Body of pancreas (tissue), 4 donors: Measurements from ENCODE around the gene ACTN2.

Experiments used
- POLR2A ChIP-seq, 3 donors: fragments of 450-650 bp; IDR thresholded peaks; one replicate each; pipeline ENCODE4 v1.6.1; 2016; ENCODE audit warnings: antibody characterized with exemption in 3 of 3, mild to moderate bottlenecking in 2 of 3
- TF ChIP-seq, protein P1 (sequence below), 7 experiments: fragments of 450-650 bp in 4 of 7; fragments of 200-600 bp in 3 of 7; sonication (generic) in 3 of 7; IDR thresholded peaks; one replicate each; pipeline ENCODE4 v1.5.1; 2016 to 2019; ENCODE audit warnings: antibody characterized with exemption in 7 of 7

DNA sequence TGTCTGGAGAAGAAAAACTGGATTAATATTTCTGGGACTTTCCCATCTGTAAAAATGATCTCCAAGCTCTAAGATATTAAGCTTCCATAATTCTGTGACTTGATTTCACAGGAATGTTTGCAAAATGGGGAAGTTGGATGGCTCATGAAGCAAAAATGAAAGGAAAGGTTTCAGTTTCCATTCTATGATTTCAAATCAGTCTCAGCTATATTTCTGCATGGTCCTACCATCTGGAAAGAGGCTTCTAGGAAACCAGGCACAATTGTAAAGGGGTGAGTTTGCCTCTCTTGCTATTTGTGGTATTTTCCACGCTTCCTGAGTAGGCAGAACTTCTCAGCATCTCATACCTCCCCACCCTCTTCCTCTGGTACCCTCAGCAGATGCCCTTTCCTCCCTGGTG lies 22.4 kb upstream of the ACTN2 start:
- TF ChIP-seq, protein P1, sequence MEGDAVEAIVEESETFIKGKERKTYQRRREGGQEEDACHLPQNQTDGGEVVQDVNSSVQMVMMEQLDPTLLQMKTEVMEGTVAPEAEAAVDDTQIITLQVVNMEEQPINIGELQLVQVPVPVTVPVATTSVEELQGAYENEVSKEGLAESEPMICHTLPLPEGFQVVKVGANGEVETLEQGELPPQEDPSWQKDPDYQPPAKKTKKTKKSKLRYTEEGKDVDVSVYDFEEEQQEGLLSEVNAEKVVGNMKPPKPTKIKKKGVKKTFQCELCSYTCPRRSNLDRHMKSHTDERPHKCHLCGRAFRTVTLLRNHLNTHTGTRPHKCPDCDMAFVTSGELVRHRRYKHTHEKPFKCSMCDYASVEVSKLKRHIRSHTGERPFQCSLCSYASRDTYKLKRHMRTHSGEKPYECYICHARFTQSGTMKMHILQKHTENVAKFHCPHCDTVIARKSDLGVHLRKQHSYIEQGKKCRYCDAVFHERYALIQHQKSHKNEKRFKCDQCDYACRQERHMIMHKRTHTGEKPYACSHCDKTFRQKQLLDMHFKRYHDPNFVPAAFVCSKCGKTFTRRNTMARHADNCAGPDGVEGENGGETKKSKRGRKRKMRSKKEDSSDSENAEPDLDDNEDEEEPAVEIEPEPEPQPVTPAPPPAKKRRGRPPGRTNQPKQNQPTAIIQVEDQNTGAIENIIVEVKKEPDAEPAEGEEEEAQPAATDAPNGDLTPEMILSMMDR (IDR thresholded peaks at IDR 0.05), result no peak
- no peak for TF ChIP-seq POLR2A (IDR thresholded peaks at IDR 0.05)
